Hematopoietic multipotent progenitor cell (in vitro differentiated cells): ENCODE results near the gene SBK2. TPM values are rescaled to one million over a fixed set of nuclear protein-coding genes. Genes with fewer than 3 reads are reported as not detected.
"Not testable (repeated sequence)": the region's sequence is repeated elsewhere in the genome, so short reads cannot be mapped to it uniquely, and the experiment has no call there.

Source experiments
- DNase-seq, 3 donors: peaks; one replicate each; pipeline ENCODE4 v3.0.0-alpha.2; 2011 to 2015; ENCODE audit warnings: low read depth in 2 of 3, low spot score in 2 of 3
- total RNA-seq: library from RNA; depleted of rRNA; stranded (reverse); fragments of >200 nt; gene quantifications from one replicate; pipeline ENCODE4 v1.2.3, GENCODE V29; 2012

The SBK2 gene
- total RNA-seq, 1 donor = under 0.01 TPM

- DNase-seq = peak; percentile 93 to 96 (median 94)
These were observed 33.3 kb downstream of the SBK2 start for GRCh38 chr19:55503502-55504251.

GRCh38 chr19:55503157-55503501 lies 33.8 kb downstream of the SBK2 start:
- no peak for DNase-seq

GRCh38 chr19:55502197-55502952 lies 34.6 kb downstream of the SBK2 start:
- DNase-seq = no peak

GRCh38 chr19:55500368-55500952 lies 36.5 kb downstream of the SBK2 start:
- DNase-seq = no peak

- no peak for DNase-seq
These were observed 38.6 kb downstream of the SBK2 start for GRCh38 chr19:55498246-55498840.

- no peak for DNase-seq
These were observed 39.2 kb downstream of the SBK2 start for GRCh38 chr19:55497763-55498162.

GRCh38 chr19:55496820-55497219 lies 40.1 kb downstream of the SBK2 start:
- not testable (repeated sequence) for DNase-seq

- DNase-seq = no peak
These were observed 41.1 kb downstream of the SBK2 start for GRCh38 chr19:55495646-55496349.

GRCh38 chr19:55494172-55494761 lies 42.7 kb downstream of the SBK2 start:
- no peak for DNase-seq

GRCh38 chr19:55493645-55494171 lies 43.2 kb downstream of the SBK2 start:
- DNase-seq = no peak

GRCh38 chr19:55493052-55493644 lies 43.8 kb downstream of the SBK2 start:
- DNase-seq = no peak

GRCh38 chr19:55492362-55492944 lies 44.5 kb downstream of the SBK2 start:
- DNase-seq = no peak

GRCh38 chr19:55491546-55492360 lies 45.2 kb downstream of the SBK2 start:
- no peak for DNase-seq

GRCh38 chr19:55490478-55491432 lies 46.2 kb downstream of the SBK2 start:
- no peak for DNase-seq

- no peak for DNase-seq
These were observed 47.0 kb downstream of the SBK2 start for GRCh38 chr19:55489711-55490477.

GRCh38 chr19:55488986-55489710 lies 47.8 kb downstream of the SBK2 start:
- DNase-seq = no peak
